CD14-positive monocyte (primary cell): Measurements from ENCODE around the gene ADORA3. TPM values are rescaled to one million over a fixed set of nuclear protein-coding genes. Genes with fewer than 3 reads are reported as not detected.

Source experiments
- DNase-seq, 3 donors: peaks; one replicate each; pipeline ENCODE4 v3.0.0-alpha.2; 2011 to 2022
- H2AFZ ChIP-seq: 2 replicates; pipeline ENCODE4 v1.6.0; 2012; ENCODE audit warnings: mild to moderate bottlenecking, low read depth, low read length, inconsistent platforms; ENCODE audit not compliant: insufficient read depth, poor library complexity, severe bottlenecking
- H3K27ac ChIP-seq, 2 donors: 1 replicate in 1 of 2; 2 replicates in 1 of 2; pipeline ENCODE4 v1.5.1; 2012 to 2013; ENCODE audit warnings: low read length in 2 of 2, control low read depth in 1 of 2, inconsistent platforms in 1 of 2, low read depth in 1 of 2, mild to moderate bottlenecking in 1 of 2
- H3K27me3 ChIP-seq, 2 donors: one replicate each; pipeline versions ENCODE4 v1.6.0 to v1.6.1; 2011 to 2013; ENCODE audit warnings: low read length in 2 of 2; ENCODE audit not compliant: control insufficient read depth in 2 of 2, insufficient read depth in 2 of 2
- H3K36me3 ChIP-seq, 2 donors: replicated peaks in 1 of 2; 1 replicate in 1 of 2; 2 replicates in 1 of 2; pipeline versions ENCODE4 v1.5.1 to v1.6.1; 2012 to 2013; ENCODE audit warnings: low read length in 2 of 2, control low read depth in 1 of 2, inconsistent platforms in 1 of 2, mild to moderate bottlenecking in 1 of 2; ENCODE audit not compliant: insufficient read depth in 2 of 2, control insufficient read depth in 1 of 2
- H3K4me1 ChIP-seq, 2 donors: 1 replicate in 1 of 2; 2 replicates in 1 of 2; pipeline versions ENCODE4 v1.5.1 to v1.6.1; 2012 to 2013; ENCODE audit warnings: low read length in 2 of 2, control low read depth in 1 of 2, inconsistent platforms in 1 of 2, mild to moderate bottlenecking in 1 of 2, moderate library complexity in 1 of 2; ENCODE audit not compliant: insufficient read depth in 2 of 2, control insufficient read depth in 1 of 2
- H3K4me2 ChIP-seq: replicated peaks from 2 replicates; pipeline ENCODE3; 2012; ENCODE audit warnings: low read length, moderate library complexity, mild to moderate bottlenecking; ENCODE audit not compliant: poor library complexity, severe bottlenecking; ENCODE audit errors: extremely low read depth
- H3K4me3 ChIP-seq, 3 experiments: fragments of 200-600 bp in 1 of 3; sonication (generic) in 1 of 3; replicated peaks in 1 of 3; 1 replicate in 2 of 3; 2 replicates in 1 of 3; pipeline ENCODE4 v1.5.1; 2011 to 2013; ENCODE audit warnings: low read length in 3 of 3, mild to moderate bottlenecking in 3 of 3, control low read depth in 2 of 3, low read depth in 2 of 3, inconsistent platforms in 1 of 3, moderate library complexity in 1 of 3
- H3K79me2 ChIP-seq: 2 replicates; pipeline ENCODE4 v1.6.0; 2012; ENCODE audit warnings: mild to moderate bottlenecking, control low read depth, inconsistent platforms, low read length, moderate library complexity; ENCODE audit not compliant: insufficient read depth
- H3K9ac ChIP-seq: 2 replicates; pipeline ENCODE4 v1.6.0; 2017; ENCODE audit warnings: low read length, mild to moderate bottlenecking; ENCODE audit not compliant: insufficient read depth, poor library complexity, severe bottlenecking
- H3K9me3 ChIP-seq, 2 donors: replicated peaks in 1 of 2; 1 replicate in 1 of 2; 2 replicates in 1 of 2; pipeline versions ENCODE4 v1.5.1 to v1.6.1; 2012 to 2013; ENCODE audit warnings: low read length in 2 of 2, control low read depth in 1 of 2; ENCODE audit not compliant: control insufficient read depth in 1 of 2, insufficient read depth in 1 of 2
- H4K20me1 ChIP-seq: 2 replicates; pipeline ENCODE4 v1.6.0; 2012; ENCODE audit warnings: mild to moderate bottlenecking, low read length, control low read depth, moderate library complexity; ENCODE audit not compliant: insufficient read depth
- H3K27ac Mint-ChIP-seq, 7 donors: one replicate each; pipeline ENCODE4 v1.8.0; 2020; ENCODE audit warnings: mild to moderate bottlenecking in 7 of 7, mixed read lengths in 7 of 7, moderate library complexity in 6 of 7, inconsistent platforms in 2 of 7
- H3K27me3 Mint-ChIP-seq, 3 donors: one replicate each; pipeline ENCODE4 v1.8.0; 2021 to 2022; ENCODE audit warnings: low read depth in 3 of 3, mild to moderate bottlenecking in 3 of 3, mixed read lengths in 3 of 3, moderate library complexity in 3 of 3, inconsistent platforms in 1 of 3
- H3K36me3 Mint-ChIP-seq, 2 donors: one replicate each; pipeline ENCODE4 v1.8.0; 2020; ENCODE audit warnings: mixed read lengths in 2 of 2, inconsistent platforms in 1 of 2, mild to moderate bottlenecking in 1 of 2
- H3K4me1 Mint-ChIP-seq: one replicate; pipeline ENCODE4 v1.8.0; 2020; ENCODE audit warnings: mild to moderate bottlenecking, mixed read lengths
- H3K4me3 Mint-ChIP-seq, 2 donors: one replicate each; pipeline ENCODE4 v1.8.0; 2020; ENCODE audit warnings: mild to moderate bottlenecking in 2 of 2, mixed read lengths in 2 of 2, moderate library complexity in 1 of 2
- H3K9me3 Mint-ChIP-seq, 7 donors: one replicate each; pipeline ENCODE4 v1.8.0; 2020 to 2022; ENCODE audit warnings: mixed read lengths in 7 of 7, mild to moderate bottlenecking in 6 of 7, moderate library complexity in 6 of 7, inconsistent platforms in 2 of 7
- CTCF ChIP-seq: fragments of 200-600 bp; IDR thresholded peaks from one replicate; pipeline ENCODE4 v1.8.0; 2022; ENCODE audit warnings: antibody characterized with exemption, mild to moderate bottlenecking
- WGBS: methylation state at CpG from one replicate; pipeline ENCODE4 v1.1.5; 2013; ENCODE audit warnings: missing lambda C conversion rate; ENCODE audit not compliant: insufficient coverage; 5-methylcytosine and 5-hydroxymethylcytosine counted together
- intact Hi-C, 2 donors: fragments of 100-400 bp; cut with micrococcal nuclease; formaldehyde crosslinking; loops; one replicate each; pipeline versions ENCODE4 v1.15.0 to v1.15.1; 2023
- polyA plus RNA-seq, 3 donors: library from polyadenylated mRNA; depleted of rRNA in 1 of 3; unstranded in 2 of 3; stranded (reverse) in 1 of 3; fragments of 300-500 nt in 2 of 3; fragments of >200 nt in 1 of 3; fragmentation: Illumina TruSeq in 2 of 3; gene quantifications; 1 replicate in 2 of 3; 2 replicates in 1 of 3; pipeline ENCODE4 v1.2.3, GENCODE V29; 2012 to 2021

The ADORA3 gene
- polyA plus RNA-seq, 3 donors: 1.1 to 2.7 (median 1.2) TPM

- DNase-seq: no peak
- Histone ChIP-seq H2AFZ (no peak overlapping the region), H3K9ac (peak overlapping the region; percentile 86), H3K4me1 (peaks cover 73 to 82% of the 10 kb centered on the region in 2 donors), H3K4me2 (peak overlapping the region; percentile 89), H4K20me1 (no peaks in the 10 kb centered on the region), H3K27ac (peak overlapping the region; percentile 60 to 97), H3K4me3 (peak overlapping the region; percentile 86 to 100 (median 96)), H3K36me3 (peaks cover 12 to 16% of the 10 kb centered on the region in 2 donors), H3K9me3 (no peaks in the 10 kb centered on the region), H3K79me2 (peaks cover 66% of the 10 kb centered on the region), H3K27me3 (no peaks in the 10 kb centered on the region)
- H3K4me1 Mint-ChIP-seq: peaks cover 63% of the 10 kb centered on the region
- intact Hi-C loops: no loop called here
- H3K36me3 Mint-ChIP-seq: peaks cover 31% of the 10 kb centered on the region in 2 donors
- no peaks in the 10 kb centered on the region for H3K27me3 Mint-ChIP-seq
- peak overlapping the region; percentile 85 to 97 for H3K4me3 Mint-ChIP-seq
- no peaks in the 10 kb centered on the region for H3K9me3 Mint-ChIP-seq
- no peak for TF ChIP-seq CTCF
- H3K27ac Mint-ChIP-seq: peak overlapping the region in 6 of 7 donors; percentile 85 to 98 (median 94)
Measured at GRCh38 chr1:111476214-111476613, 27.2 kb downstream of the ADORA3 start.

GRCh38 chr1:111475701-111476100 lies 27.7 kb downstream of the ADORA3 start:
- no peak for DNase-seq
- TF ChIP-seq CTCF: no peak
- Mint-ChIP-seq H3K4me3 (peak overlapping the region; percentile 85 to 97), H3K27me3 (no peaks in the 10 kb centered on the region), H3K4me1 (peaks cover 60% of the 10 kb centered on the region), H3K9me3 (no peaks in the 10 kb centered on the region), H3K36me3 (peaks cover 31% of the 10 kb centered on the region in 2 donors), H3K27ac (peak overlapping the region in 6 of 7 donors; percentile 85 to 98 (median 96))
- peak overlapping the region; percentile 89 for H3K4me2 ChIP-seq
- H3K4me1 ChIP-seq: peaks cover 73 to 82% of the 10 kb centered on the region in 2 donors
- H3K27me3 ChIP-seq: no peaks in the 10 kb centered on the region
- H2AFZ ChIP-seq: no peak overlapping the region
- intact Hi-C loops: no loop called here
- peak overlapping the region; percentile 86 to 100 (median 96) for H3K4me3 ChIP-seq
- peaks cover 66% of the 10 kb centered on the region for H3K79me2 ChIP-seq
- peaks cover 12 to 16% of the 10 kb centered on the region in 2 donors for H3K36me3 ChIP-seq
- H3K27ac ChIP-seq: peak overlapping the region; percentile 60 to 97
- WGBS: 97% methylated on average over 4 of the region's 5 CpGs
- H3K9me3 ChIP-seq: no peaks in the 10 kb centered on the region
- no peaks in the 10 kb centered on the region for H4K20me1 ChIP-seq
- H3K9ac ChIP-seq: peak overlapping the region; percentile 86
